Keratinocyte (primary cell): ENCODE results near the gene KIF16B. TPM values are rescaled to one million over a fixed set of nuclear protein-coding genes. Genes with fewer than 3 reads are reported as not detected.

ENCODE experiments used
- DNase-seq: peaks from one replicate; pipeline ENCODE4 v3.0.0-alpha.2; 2011; ENCODE audit warnings: low read depth, missing footprints, low spot score
- FAIRE-seq: peaks from 2 replicates; lab custom pipeline; 2011; peaks lifted over from hg19 to GRCh38; lab: Jason Lieb, UNC
- H2AFZ ChIP-seq: 2 replicates; pipeline ENCODE4 v1.6.0; 2012; ENCODE audit warnings: low read length, control low read depth, inconsistent platforms; ENCODE audit not compliant: control insufficient read depth
- H3K27ac ChIP-seq: 2 replicates; pipeline ENCODE4 v1.5.1; 2011; ENCODE audit warnings: low read length; ENCODE audit not compliant: control insufficient read depth, insufficient read depth
- H3K27me3 ChIP-seq: 3 replicates; pipeline ENCODE4 v1.6.0; 2011; ENCODE audit warnings: low read length; ENCODE audit not compliant: control insufficient read depth, insufficient read depth; ENCODE audit errors: extremely low read depth
- H3K36me3 ChIP-seq, 2 experiments: 2 replicates in 1 of 2; 3 replicates in 1 of 2; pipeline ENCODE4 v1.5.1; 2011; ENCODE audit warnings: low read length in 2 of 2, mild to moderate bottlenecking in 1 of 2; ENCODE audit not compliant: control insufficient read depth in 2 of 2, insufficient read depth in 2 of 2; ENCODE audit errors: extremely low read depth in 1 of 2
- H3K4me1 ChIP-seq: 3 replicates; pipeline ENCODE4 v1.5.1; 2011; ENCODE audit warnings: low read length; ENCODE audit not compliant: control insufficient read depth, insufficient read depth; ENCODE audit errors: extremely low read depth
- H3K4me2 ChIP-seq: 3 replicates; pipeline ENCODE4 v1.6.0; 2011; ENCODE audit warnings: low read depth, low read length; ENCODE audit not compliant: control insufficient read depth, insufficient read depth; ENCODE audit errors: extremely low read depth
- H3K4me3 ChIP-seq, 3 experiments: fragments of 200-600 bp in 1 of 3; sonication (generic) in 1 of 3; 2 replicates in 2 of 3; 3 replicates in 1 of 3; pipeline ENCODE4 v1.5.1; 2011 to 2016; ENCODE audit warnings: low read length in 3 of 3, mild to moderate bottlenecking in 3 of 3, control low read depth in 2 of 3, inconsistent platforms in 1 of 3, low read depth in 1 of 3, mixed read lengths in 1 of 3, mixed run types in 1 of 3, moderate library complexity in 1 of 3; ENCODE audit not compliant: control insufficient read depth in 2 of 3, insufficient read depth in 2 of 3; ENCODE audit errors: extremely low read depth in 1 of 3
- H3K79me2 ChIP-seq: 2 replicates; pipeline ENCODE4 v1.6.0; 2012; ENCODE audit warnings: low read length; ENCODE audit not compliant: control insufficient read depth, insufficient read depth
- H3K9ac ChIP-seq: 3 replicates; pipeline ENCODE4 v1.6.0; 2011; ENCODE audit warnings: low read length; ENCODE audit not compliant: control insufficient read depth, insufficient read depth; ENCODE audit errors: extremely low read depth
- H3K9me1 ChIP-seq: 3 replicates; pipeline ENCODE4 v1.6.0; 2011; ENCODE audit warnings: low read length; ENCODE audit not compliant: control insufficient read depth, insufficient read depth; ENCODE audit errors: extremely low read depth
- H3K9me3 ChIP-seq: 2 replicates; pipeline ENCODE4 v1.5.1; 2012; ENCODE audit warnings: low read depth, low read length; ENCODE audit not compliant: control insufficient read depth
- H4K20me1 ChIP-seq: 3 replicates; pipeline ENCODE4 v1.6.0; 2011; ENCODE audit warnings: low read length; ENCODE audit not compliant: control insufficient read depth, insufficient read depth; ENCODE audit errors: extremely low read depth
- EZH2 ChIP-seq: IDR thresholded peaks from one replicate; pipeline ENCODE4 v1.6.1; 2012; ENCODE audit warnings: inconsistent platforms, mild to moderate bottlenecking, low read length, moderate library complexity
- dilution Hi-C: fragments of 300-500 bp; cut with MboI; formaldehyde crosslinking; loops from one replicate; pipeline ENCODE4 v1.7.0; 2020; ENCODE audit warnings: low sequenced_read_pairs; ENCODE audit not compliant: extremely low pct_ligation_motif_present
- polyA plus RNA-seq, 5 experiments: library from polyadenylated mRNA; depleted of rRNA in 3 of 5; stranded (reverse) in 3 of 5; stranded (forward) in 1 of 5; unstranded in 1 of 5; fragments of >200 nt; gene quantifications; 1 replicate in 1 of 5; 2 replicates in 3 of 5; 3 replicates in 1 of 5; pipeline versions ENCODE4 v1.2.1 to v1.2.3, GENCODE V29; 2011 to 2012; ENCODE audit warnings: missing spikeins in 2 of 5, low read depth in 1 of 5, low replicate concordance in 1 of 5
- TF ChIP-seq, protein P1 (sequence below), 3 experiments: IDR thresholded peaks in 1 of 3; conservative IDR thresholded peaks in 1 of 3; optimal IDR thresholded peaks in 1 of 3; 2 replicates in 2 of 3; 3 replicates in 1 of 3; pipeline versions ENCODE3 to v1.5.1; 2011; ENCODE audit warnings: low read length in 3 of 3, mild to moderate bottlenecking in 3 of 3, moderate library complexity in 2 of 3, control low read depth in 1 of 3, inconsistent platforms in 1 of 3; ENCODE audit not compliant: insufficient read depth in 2 of 3; ENCODE audit errors: extremely low read depth in 1 of 3

The KIF16B gene
- polyA plus RNA-seq, 1 donor (not counting 4 experiments of a cell fraction or from before 2014, with no cell fraction given), result 16.1 TPM

DNA sequence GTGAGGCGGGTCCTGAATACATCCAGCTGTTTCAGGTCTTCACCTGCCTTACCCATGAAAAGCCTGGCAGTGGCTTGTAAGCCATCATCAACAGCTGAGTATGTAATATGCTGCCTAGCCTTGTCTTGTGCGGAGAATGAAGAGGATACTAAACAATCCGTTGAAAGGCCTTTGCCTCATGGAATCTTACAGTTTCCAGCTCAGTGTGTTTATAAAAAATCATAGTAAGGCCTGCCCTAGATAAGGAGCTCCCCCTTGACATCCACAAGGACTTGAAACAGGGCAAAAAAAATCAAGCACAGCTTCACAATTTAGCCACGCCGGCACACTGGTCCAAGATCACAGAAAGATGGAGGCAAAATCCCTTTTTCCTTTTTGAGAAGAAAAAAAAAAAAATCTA is 115.7 kb downstream of the KIF16B start:
- Histone ChIP-seq H3K27ac (no peak overlapping the region), H2AFZ (no peak overlapping the region), H3K4me2 (no peak overlapping the region), H3K4me1 (peaks cover 8% of the 10 kb centered on the region), H3K9me3 (no peaks in the 10 kb centered on the region), H3K27me3 (no peaks in the 10 kb centered on the region), H3K36me3 (no peaks in the 10 kb centered on the region), H3K79me2 (no peaks in the 10 kb centered on the region), H3K4me3 (no peak overlapping the region), H3K9ac (no peak overlapping the region), H3K9me1 (peaks cover 2% of the 10 kb centered on the region), H4K20me1 (no peaks in the 10 kb centered on the region)
- DNase-seq (no peak), FAIRE-seq (no peak)
- dilution Hi-C loops, result no loop called here
- TF ChIP-seq, protein P1, sequence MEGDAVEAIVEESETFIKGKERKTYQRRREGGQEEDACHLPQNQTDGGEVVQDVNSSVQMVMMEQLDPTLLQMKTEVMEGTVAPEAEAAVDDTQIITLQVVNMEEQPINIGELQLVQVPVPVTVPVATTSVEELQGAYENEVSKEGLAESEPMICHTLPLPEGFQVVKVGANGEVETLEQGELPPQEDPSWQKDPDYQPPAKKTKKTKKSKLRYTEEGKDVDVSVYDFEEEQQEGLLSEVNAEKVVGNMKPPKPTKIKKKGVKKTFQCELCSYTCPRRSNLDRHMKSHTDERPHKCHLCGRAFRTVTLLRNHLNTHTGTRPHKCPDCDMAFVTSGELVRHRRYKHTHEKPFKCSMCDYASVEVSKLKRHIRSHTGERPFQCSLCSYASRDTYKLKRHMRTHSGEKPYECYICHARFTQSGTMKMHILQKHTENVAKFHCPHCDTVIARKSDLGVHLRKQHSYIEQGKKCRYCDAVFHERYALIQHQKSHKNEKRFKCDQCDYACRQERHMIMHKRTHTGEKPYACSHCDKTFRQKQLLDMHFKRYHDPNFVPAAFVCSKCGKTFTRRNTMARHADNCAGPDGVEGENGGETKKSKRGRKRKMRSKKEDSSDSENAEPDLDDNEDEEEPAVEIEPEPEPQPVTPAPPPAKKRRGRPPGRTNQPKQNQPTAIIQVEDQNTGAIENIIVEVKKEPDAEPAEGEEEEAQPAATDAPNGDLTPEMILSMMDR (optimal IDR thresholded peaks at IDR 0.05 in 1 of 3, IDR thresholded peaks at IDR 0.05 in 1 of 3, conservative IDR thresholded peaks at IDR 0.05 in 1 of 3; ENCODE audit: extremely low read depth in 1 of 3, insufficient read depth in 2 of 3, low read length in 3 of 3), result no peak
- no peak for TF ChIP-seq EZH2

DNA sequence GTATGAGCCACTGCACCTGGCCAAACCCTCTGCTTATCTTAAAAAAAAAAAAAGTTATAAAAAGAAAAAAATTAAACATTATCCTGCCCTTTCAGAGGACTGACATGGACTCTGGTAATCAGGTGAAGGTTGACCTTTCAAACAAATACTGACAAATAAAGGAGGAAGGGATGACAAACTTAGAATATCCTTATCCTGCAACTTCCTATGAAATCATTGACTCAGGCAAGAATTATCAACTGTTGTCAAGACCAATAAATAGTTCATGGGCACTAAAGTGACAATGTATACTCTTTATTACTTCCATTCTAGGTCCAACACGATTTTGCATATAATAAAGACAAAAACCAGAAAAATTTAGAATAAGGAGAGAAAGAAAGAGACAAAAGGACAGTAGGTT is 117.9 kb downstream of the KIF16B start:
- no peak overlapping the region for H3K9ac ChIP-seq
- dilution Hi-C loops, result no loop called here
- no peak overlapping the region for H2AFZ ChIP-seq
- no peak overlapping the region for H3K27ac ChIP-seq
- no peaks in the 10 kb centered on the region for H3K9me3 ChIP-seq
- peaks cover 8% of the 10 kb centered on the region for H3K4me1 ChIP-seq
- FAIRE-seq, result no peak
- H3K4me3 ChIP-seq, result no peak overlapping the region
- TF ChIP-seq, protein P1 (optimal IDR thresholded peaks at IDR 0.05 in 1 of 3, IDR thresholded peaks at IDR 0.05 in 1 of 3, conservative IDR thresholded peaks at IDR 0.05 in 1 of 3; ENCODE audit: extremely low read depth in 1 of 3, insufficient read depth in 2 of 3, low read length in 3 of 3), result no peak
- TF ChIP-seq EZH2, result no peak
- H4K20me1 ChIP-seq, result no peaks in the 10 kb centered on the region
- H3K36me3 ChIP-seq, result no peaks in the 10 kb centered on the region
- no peaks in the 10 kb centered on the region for H3K27me3 ChIP-seq
- DNase-seq, result no peak
- no peak overlapping the region for H3K4me2 ChIP-seq
- H3K9me1 ChIP-seq, result peaks cover 2% of the 10 kb centered on the region
- H3K79me2 ChIP-seq, result no peaks in the 10 kb centered on the region
